Medulla oblongata (tissue), 1 donor: ENCODE results near the gene UBE2K.
"Not testable (repeated sequence)": the region's sequence is repeated elsewhere in the genome, so short reads cannot be mapped to it uniquely, and the experiment has no call there.

Experiments
- DNase-seq: peaks from one replicate; pipeline ENCODE4 v3.0.0-alpha.2; 2015; ENCODE audit errors: extremely low spot score

UBE2K gene

GRCh38 chr4:39802005-39802404 is 104.1 kb downstream of the UBE2K start:
- no peak for DNase-seq

GRCh38 chr4:39808231-39808749 is 110.4 kb downstream of the UBE2K start:
- DNase-seq = no peak

- DNase-seq = no peak
These were observed 114.6 kb downstream of the UBE2K start for GRCh38 chr4:39812500-39812899.

GRCh38 chr4:39813033-39813432 is 115.1 kb downstream of the UBE2K start:
- not testable (repeated sequence) for DNase-seq

GRCh38 chr4:39813761-39814160 is 115.8 kb downstream of the UBE2K start:
- DNase-seq = not testable (repeated sequence)

GRCh38 chr4:39814403-39815185 is 116.7 kb downstream of the UBE2K start:
- DNase-seq = no peak

GRCh38 chr4:39818646-39819045 is 120.7 kb downstream of the UBE2K start:
- no peak for DNase-seq

GRCh38 chr4:39820186-39820585 is 122.2 kb downstream of the UBE2K start:
- no peak for DNase-seq

GRCh38 chr4:39821951-39822350 is 124.0 kb downstream of the UBE2K start:
- DNase-seq = no peak

GRCh38 chr4:39822662-39823061 is 124.7 kb downstream of the UBE2K start:
- DNase-seq = no peak

- DNase-seq = no peak
These were observed 125.3 kb downstream of the UBE2K start for GRCh38 chr4:39823191-39823590.

GRCh38 chr4:39825090-39825489 is 127.2 kb downstream of the UBE2K start:
- peak; percentile 16 for DNase-seq

- DNase-seq = no peak
These were observed 127.8 kb downstream of the UBE2K start for GRCh38 chr4:39825741-39826231.
